ENCODE measurements around the gene OR8U1. TPM values are rescaled to one million over a fixed set of nuclear protein-coding genes. Genes with fewer than 3 reads are reported as not detected.

Gene OR8U1
- total RNA-seq, 1 experiment from 2014 or later, result not detected

GRCh38 chr11:56380120-56380519 is 4.7 kb downstream of the OR8U1 start:
- no TSS peak for BruUV-seq (replicated peaks)
- no peak overlapping the region for H3K4me3 ChIP-seq (ENCODE audit: low read depth in 2 of 2, low read length in 2 of 2)
- no peak for ATAC-seq
- H3K27me3 ChIP-seq (ENCODE audit: control insufficient read depth, insufficient read depth, low read length), result no peaks in the 10 kb centered on the region
- ChIA-PET POLR2A (no interaction called here), CTCF (no interaction called here)
- H3K4me1 ChIP-seq (ENCODE audit: control insufficient read depth, insufficient read depth, low read length), result no peaks in the 10 kb centered on the region
- H3K9me3 ChIP-seq (ENCODE audit: control insufficient read depth, insufficient read depth, low read depth, low read length), result no peaks in the 10 kb centered on the region
- intact Hi-C loops (cut with micrococcal nuclease; ENCODE audit: unreplicated experiment) (no loop called here), in situ Hi-C loops (cut with HindIII; ENCODE audit: low pct_unique_long_range_greater_than_20kb, low sequenced_read_pairs) (no loop called here)
- no peaks in the 10 kb centered on the region for H3K36me3 ChIP-seq (ENCODE audit: control insufficient read depth, insufficient read depth, low read length)
- no peak overlapping the region for H3K27ac ChIP-seq (ENCODE audit: low read length)
- no peak for TF ChIP-seq TCF7L2 (IDR thresholded peaks at IDR 0.05; ENCODE audit: low read depth, low read length)
- TF ChIP-seq SIN3A (IDR thresholded peaks at IDR 0.05; ENCODE audit: borderline replicate concordance, insufficient read depth, low read depth, low read length), result no peak
- TF ChIP-seq REST (IDR thresholded peaks at IDR 0.05; ENCODE audit: insufficient read depth in 1 of 2, low read depth in 2 of 2, low read length in 1 of 2), result no peak
- no peak for TF ChIP-seq POLR2AphosphoS5 (IDR thresholded peaks at IDR 0.05; ENCODE audit: low read depth, low read length)
- TF ChIP-seq CTCF (IDR thresholded peaks at IDR 0.05), result no peak
- DNase-seq (ENCODE audit: low read depth, low spot score), result no peak

- POLR2A ChIA-PET, result no interaction called here
- ATAC-seq (no peak), DNase-seq (ENCODE audit: low read depth, low spot score) (no peak)
- in situ Hi-C loops (cut with HindIII; ENCODE audit: low pct_unique_long_range_greater_than_20kb, low sequenced_read_pairs), result no loop called here
- Histone ChIP-seq H3K27ac (ENCODE audit: low read length) (no peak overlapping the region), H3K4me1 (ENCODE audit: control insufficient read depth, insufficient read depth, low read length) (no peaks in the 10 kb centered on the region), H3K9me3 (ENCODE audit: control insufficient read depth, insufficient read depth, low read depth, low read length) (no peaks in the 10 kb centered on the region), H3K36me3 (ENCODE audit: control insufficient read depth, insufficient read depth, low read length) (no peaks in the 10 kb centered on the region), H3K4me3 (ENCODE audit: low read depth in 2 of 2, low read length in 2 of 2) (no peak overlapping the region), H3K27me3 (ENCODE audit: control insufficient read depth, insufficient read depth, low read length) (no peaks in the 10 kb centered on the region)
- CTCF ChIA-PET, result no interaction called here
- intact Hi-C loops (cut with micrococcal nuclease; ENCODE audit: unreplicated experiment), result no loop called here
- no TSS peak for BruUV-seq (replicated peaks)
- no peak for TF ChIP-seq POLR2AphosphoS5 (IDR thresholded peaks at IDR 0.05; ENCODE audit: low read depth, low read length)
- TF ChIP-seq REST (IDR thresholded peaks at IDR 0.05; ENCODE audit: insufficient read depth in 1 of 2, low read depth in 2 of 2, low read length in 1 of 2), result no peak
- TF ChIP-seq TCF7L2 (IDR thresholded peaks at IDR 0.05; ENCODE audit: low read depth, low read length), result no peak
- TF ChIP-seq CTCF (IDR thresholded peaks at IDR 0.05), result no peak
- TF ChIP-seq SIN3A (IDR thresholded peaks at IDR 0.05; ENCODE audit: borderline replicate concordance, insufficient read depth, low read depth, low read length), result no peak
Measured at GRCh38 chr11:56394381-56394780, 19.0 kb downstream of the OR8U1 start.
